Endodermal cell (in vitro differentiated cells): Measurements from ENCODE around the gene COL1A2. TPM values are rescaled to one million over a fixed set of nuclear protein-coding genes. Genes with fewer than 3 reads are reported as not detected.

Experiments used
- DNase-seq: peaks from one replicate; pipeline ENCODE4 v3.0.0-alpha.2; 2017
- H3K27ac ChIP-seq: 2 replicates; pipeline ENCODE4 v1.5.1; 2013; ENCODE audit warnings: mild to moderate bottlenecking, low read depth, low read length, moderate library complexity
- H3K27me3 ChIP-seq: 2 replicates; pipeline ENCODE4 v1.6.1; 2013; ENCODE audit warnings: mild to moderate bottlenecking, low read length, moderate library complexity; ENCODE audit not compliant: insufficient read depth, control insufficient read depth, poor library complexity, severe bottlenecking
- H3K36me3 ChIP-seq: 2 replicates; pipeline ENCODE4 v1.7.0; 2013; ENCODE audit warnings: mild to moderate bottlenecking, low read length, moderate library complexity; ENCODE audit not compliant: control insufficient read depth, insufficient read depth
- H3K4me1 ChIP-seq: one replicate; pipeline ENCODE4 v1.7.0; 2013; ENCODE audit warnings: low read length; ENCODE audit not compliant: control insufficient read depth, insufficient read depth
- H3K4me3 ChIP-seq: 2 replicates; pipeline ENCODE4 v1.5.1; 2013; ENCODE audit warnings: mild to moderate bottlenecking, low read length, moderate library complexity
- H3K9ac ChIP-seq: 2 replicates; pipeline ENCODE4 v1.6.1; 2013; ENCODE audit warnings: mild to moderate bottlenecking, low read length, moderate library complexity; ENCODE audit not compliant: poor library complexity, severe bottlenecking; ENCODE audit errors: extremely low read depth
- H3K9me3 ChIP-seq: 2 replicates; pipeline ENCODE4 v1.6.1; 2013; ENCODE audit warnings: mild to moderate bottlenecking, low read length, moderate library complexity; ENCODE audit not compliant: control insufficient read depth
- H3K27ac Mint-ChIP-seq: 2 replicates; pipeline ENCODE4 v1.8.0; 2020; ENCODE audit warnings: mixed read lengths
- H3K27me3 Mint-ChIP-seq: 2 replicates; pipeline ENCODE4 v1.8.0; 2021; ENCODE audit warnings: mild to moderate bottlenecking, mixed read lengths; ENCODE audit not compliant: insufficient read depth
- H3K36me3 Mint-ChIP-seq: 2 replicates; pipeline ENCODE4 v1.8.0; 2020; ENCODE audit warnings: low read depth, mixed read lengths
- H3K4me1 Mint-ChIP-seq: 2 replicates; pipeline ENCODE4 v1.8.0; 2020; ENCODE audit warnings: mixed read lengths
- H3K4me3 Mint-ChIP-seq: 2 replicates; pipeline ENCODE4 v1.8.0; 2020; ENCODE audit warnings: mild to moderate bottlenecking, moderate library complexity, mixed read lengths
- H3K9me3 Mint-ChIP-seq: 2 replicates; pipeline ENCODE4 v1.8.0; 2020; ENCODE audit warnings: mild to moderate bottlenecking, mixed read lengths
- CTCF ChIP-seq: fragments of 200-600 bp; sonication (generic); conservative IDR thresholded peaks from 2 replicates; pipeline ENCODE4 v1.5.0; 2021; ENCODE audit warnings: antibody characterized with exemption, mild to moderate bottlenecking
- WGBS, 2 experiments: methylation state at CpG; one replicate each; pipeline versions ENCODE4 v1.1.5 to v1.1.7; 2013; ENCODE audit warnings: missing lambda C conversion rate in 2 of 2, mixed read lengths in 1 of 2; ENCODE audit not compliant: insufficient coverage in 1 of 2, insufficient read length in 1 of 2; 5-methylcytosine and 5-hydroxymethylcytosine counted together
- total RNA-seq, 2 donors: library from RNA; stranded (reverse); fragmentation: NEBNext Ultra II Directional in 1 of 2; extraction: Animal tissue kit (Norgen Biotek cat#: 25700) in 1 of 2; gene quantifications; 2 replicates in 1 of 2; 3 replicates in 1 of 2; pipeline ENCODE4 v1.2.1, GENCODE V29; 2021

The COL1A2 gene
- total RNA-seq, 2 donors from 2014 or later: 42.2 to 99.7 TPM

- H3K27ac Mint-ChIP-seq: no peak overlapping the region
- H3K27ac ChIP-seq: no peak overlapping the region
- TF ChIP-seq CTCF: no peak
- H3K9ac ChIP-seq: no peak overlapping the region
- 89 to 91% methylated on average over 1 to 3 of the region's 3 CpGs for WGBS, 2 experiments
- H3K4me3 ChIP-seq: no peak overlapping the region
- no peaks in the 10 kb centered on the region for H3K36me3 ChIP-seq
- H3K9me3 ChIP-seq: no peaks in the 10 kb centered on the region
- H3K27me3 Mint-ChIP-seq: peaks cover 2% of the 10 kb centered on the region
- no peak overlapping the region for H3K4me3 Mint-ChIP-seq
- DNase-seq: no peak
- peaks cover 3% of the 10 kb centered on the region for H3K9me3 Mint-ChIP-seq
- H3K36me3 Mint-ChIP-seq: no peaks in the 10 kb centered on the region
- no peaks in the 10 kb centered on the region for H3K4me1 ChIP-seq
- H3K4me1 Mint-ChIP-seq: peaks cover 15% of the 10 kb centered on the region
- no peaks in the 10 kb centered on the region for H3K27me3 ChIP-seq
Observed at GRCh38 chr7:94452239-94452638, 57.5 kb downstream of the COL1A2 start.

GRCh38 chr7:94453898-94454297 lies 59.2 kb downstream of the COL1A2 start:
- H3K9me3 ChIP-seq: no peaks in the 10 kb centered on the region
- no peaks in the 10 kb centered on the region for H3K36me3 ChIP-seq
- Mint-ChIP-seq H3K4me3 (no peak overlapping the region), H3K27ac (no peak overlapping the region), H3K4me1 (peaks cover 15% of the 10 kb centered on the region), H3K36me3 (no peaks in the 10 kb centered on the region), H3K27me3 (peaks cover 2% of the 10 kb centered on the region), H3K9me3 (peaks cover 2% of the 10 kb centered on the region)
- WGBS, 2 experiments: 95 to 97% methylated on average over 2 of the region's 2 CpGs
- no peak overlapping the region for H3K9ac ChIP-seq
- H3K4me3 ChIP-seq: no peak overlapping the region
- TF ChIP-seq CTCF: no peak
- H3K27ac ChIP-seq: no peak overlapping the region
- DNase-seq: no peak
- no peaks in the 10 kb centered on the region for H3K4me1 ChIP-seq
- H3K27me3 ChIP-seq: no peaks in the 10 kb centered on the region

GRCh38 chr7:94458041-94458440 lies 63.3 kb downstream of the COL1A2 start:
- no peak for DNase-seq
- 92% methylated on average over 4 of the region's 4 CpGs; no CpG with 5 or more reads in 1 of the 2 experiments for WGBS, 2 experiments
- no peaks in the 10 kb centered on the region for H3K36me3 Mint-ChIP-seq
- H3K9ac ChIP-seq: no peak overlapping the region
- no peak overlapping the region for H3K4me3 ChIP-seq
- H3K27me3 Mint-ChIP-seq: peaks cover 2% of the 10 kb centered on the region
- H3K27me3 ChIP-seq: no peaks in the 10 kb centered on the region
- H3K4me3 Mint-ChIP-seq: no peak overlapping the region
- H3K9me3 ChIP-seq: no peaks in the 10 kb centered on the region
- no peaks in the 10 kb centered on the region for H3K4me1 ChIP-seq
- H3K9me3 Mint-ChIP-seq: no peaks in the 10 kb centered on the region
- H3K36me3 ChIP-seq: no peaks in the 10 kb centered on the region
- no peak for TF ChIP-seq CTCF
- no peak overlapping the region for H3K27ac ChIP-seq
- no peak overlapping the region for H3K27ac Mint-ChIP-seq
- no peaks in the 10 kb centered on the region for H3K4me1 Mint-ChIP-seq
